Endometrial microvascular endothelial cells (primary cell): Measurements from ENCODE around the gene AMFR. TPM values are rescaled to one million over a fixed set of nuclear protein-coding genes. Genes with fewer than 3 reads are reported as not detected.

Experiments
- in situ Hi-C: cut with HindIII; loops from 2 replicates; pipeline ENCODE4 v1.10.0; 2017; ENCODE audit warnings: low sequenced_read_pairs, low pct_unique_long_range_greater_than_20kb; ENCODE audit errors: inconsistent ontology term
- total RNA-seq: library from RNA; depleted of rRNA; stranded (reverse); fragments of >200 nt; gene quantifications from one replicate; pipeline ENCODE4 v1.2.3, GENCODE V29; 2015; ENCODE audit errors: inconsistent ontology term

Gene AMFR
- 116 TPM for total RNA-seq

- in situ Hi-C loops: no loop called here
Observed at GRCh38 chr16:56425439-56425832, at the start of gene AMFR. Gene AMFR, minus strand, starts transcription at chr16:56425545. Its CDS starts 218 bp downstream, at chr16:56425327.

GRCh38 chr16:56470666-56471065 lies 45.3 kb upstream of the AMFR start:
- in situ Hi-C loops: no loop called here

GRCh38 chr16:56470232-56470631 lies 44.9 kb upstream of the AMFR start:
- in situ Hi-C loops: no loop called here

GRCh38 chr16:56469748-56470147 lies 44.4 kb upstream of the AMFR start:
- in situ Hi-C loops: no loop called here

GRCh38 chr16:56468800-56469199 lies 43.5 kb upstream of the AMFR start:
- in situ Hi-C loops: no loop called here

GRCh38 chr16:56466344-56466743 lies 41.0 kb upstream of the AMFR start:
- in situ Hi-C loops: no loop called here

GRCh38 chr16:56463153-56463552 lies 37.8 kb upstream of the AMFR start:
- in situ Hi-C loops: no loop called here

- in situ Hi-C loops: no loop called here
Observed at GRCh38 chr16:56462064-56462796, 36.9 kb upstream of the AMFR start.

GRCh38 chr16:56460101-56460500 lies 34.8 kb upstream of the AMFR start:
- in situ Hi-C loops: no loop called here

GRCh38 chr16:56457927-56458470 lies 32.7 kb upstream of the AMFR start:
- in situ Hi-C loops: no loop called here

GRCh38 chr16:56451753-56452689 lies 26.7 kb upstream of the AMFR start:
- in situ Hi-C loops: no loop called here

- in situ Hi-C loops: no loop called here
Observed at GRCh38 chr16:56450986-56451752, 25.8 kb upstream of the AMFR start, which contains the start of the genes NUDT21 and OGFOD1. Gene NUDT21, minus strand, starts transcription at chr16:56451332. Its CDS starts 130 bp downstream, at chr16:56451202. Gene OGFOD1, plus strand, starts transcription at chr16:56451554. Its CDS starts 59 bp downstream, at chr16:56451613.

- in situ Hi-C loops: no loop called here
Observed at GRCh38 chr16:56450275-56450985, 25.1 kb upstream of the AMFR start.

GRCh38 chr16:56448005-56448404 lies 22.7 kb upstream of the AMFR start:
- in situ Hi-C loops: no loop called here

GRCh38 chr16:56447286-56447685 lies 21.9 kb upstream of the AMFR start:
- in situ Hi-C loops: no loop called here

- in situ Hi-C loops: no loop called here
Observed at GRCh38 chr16:56438038-56438437, 12.7 kb upstream of the AMFR start.

- in situ Hi-C loops: no loop called here
Observed at GRCh38 chr16:56436258-56436657, 10.9 kb upstream of the AMFR start.

- in situ Hi-C loops: no loop called here
Observed at GRCh38 chr16:56428091-56428490, 2.7 kb upstream of the AMFR start.
